DOHH2 (cell line): Measurements from ENCODE around the gene MYO1D.

ENCODE experiments used
- CTCF ChIP-seq: fragments of 200-600 bp; sonication (generic); IDR thresholded peaks from one replicate; pipeline ENCODE4 v1.5.1; 2014; ENCODE audit warnings: antibody characterized with exemption, mild to moderate bottlenecking, low read depth, low read length; ENCODE audit not compliant: poor library complexity, severe bottlenecking
- EZH2phosphoT487 ChIP-seq: fragments of 200-600 bp; sonication (generic); IDR thresholded peaks from 2 replicates; pipeline ENCODE4 v1.6.1; 2017; ENCODE audit warnings: borderline replicate concordance, mild to moderate bottlenecking, antibody characterized with exemption, low read length, moderate library complexity, mixed read lengths

DNA sequence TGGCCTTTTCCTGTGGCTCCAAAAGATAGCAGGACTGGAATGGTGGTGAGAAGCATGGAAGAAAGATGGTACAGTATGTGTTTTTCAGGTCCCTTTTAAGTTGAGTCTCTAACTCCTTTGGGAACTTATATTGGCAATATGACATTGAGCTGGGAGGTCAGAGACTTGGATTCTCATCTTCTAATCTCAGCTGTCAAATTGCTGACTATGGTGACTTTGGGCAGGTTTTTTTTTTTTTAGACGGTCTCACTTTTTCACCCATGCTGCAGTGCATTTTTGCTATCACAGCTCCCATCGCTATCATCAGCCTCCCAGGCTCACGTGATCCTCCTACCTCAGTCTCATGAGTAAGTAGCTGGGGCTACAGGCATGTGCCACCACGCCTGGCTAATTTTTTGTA, 405.3 kb downstream of the MYO1D start:
- TF ChIP-seq CTCF: no peak
- TF ChIP-seq EZH2phosphoT487: no peak
